Amniotic epithelial cell (primary cell): Measurements from ENCODE around the gene TMEM101.
"Not testable (repeated sequence)": the region's sequence is repeated elsewhere in the genome, so short reads cannot be mapped to it uniquely, and the experiment has no call there.

Experiments
- DNase-seq: peaks from one replicate; pipeline ENCODE4 v3.0.0-alpha.2; 2010; ENCODE audit warnings: low read depth

TMEM101 gene

DNA sequence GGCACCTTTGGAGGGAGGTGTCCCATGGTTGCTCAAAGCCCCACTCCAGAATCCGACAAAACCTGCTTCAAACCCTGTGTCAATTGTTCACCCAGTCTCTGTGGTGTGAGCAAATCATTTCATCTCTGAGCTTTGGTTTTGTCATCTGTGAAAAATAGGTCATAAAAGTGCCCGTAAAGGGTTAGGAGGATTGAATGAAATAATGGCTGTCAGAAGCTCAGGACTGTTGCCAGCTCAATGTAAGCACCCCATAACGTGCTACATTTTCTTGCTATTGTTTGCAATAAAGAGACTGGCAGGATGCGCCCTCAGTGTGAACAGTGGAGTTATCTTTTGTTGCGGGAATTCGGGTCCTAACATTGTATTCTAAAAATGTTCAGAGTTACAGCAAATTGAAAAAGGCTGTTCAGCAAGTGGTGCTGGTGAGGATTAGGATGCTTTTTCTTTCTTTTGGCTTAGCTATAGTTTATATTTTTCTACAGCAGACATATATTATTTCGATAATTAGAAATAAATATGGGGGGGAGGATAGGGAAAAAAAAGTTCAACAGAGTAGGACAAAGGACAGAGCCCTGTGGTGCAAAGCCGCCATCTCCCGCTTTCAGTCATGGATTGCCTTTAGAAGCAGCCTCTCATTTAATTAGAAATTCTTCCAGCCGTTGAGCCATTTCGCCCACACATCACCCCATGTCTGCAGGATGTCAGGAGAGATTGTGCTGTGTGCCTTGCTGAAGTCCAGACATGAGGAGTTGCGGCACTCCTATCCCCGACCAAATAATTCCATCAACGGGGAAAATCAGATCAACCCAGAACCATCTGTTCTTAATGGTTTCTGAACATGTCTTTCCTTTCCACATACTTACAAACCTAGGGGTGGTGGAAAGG lies 40.1 kb downstream of the TMEM101 start:
- DNase-seq = no peak

DNA sequence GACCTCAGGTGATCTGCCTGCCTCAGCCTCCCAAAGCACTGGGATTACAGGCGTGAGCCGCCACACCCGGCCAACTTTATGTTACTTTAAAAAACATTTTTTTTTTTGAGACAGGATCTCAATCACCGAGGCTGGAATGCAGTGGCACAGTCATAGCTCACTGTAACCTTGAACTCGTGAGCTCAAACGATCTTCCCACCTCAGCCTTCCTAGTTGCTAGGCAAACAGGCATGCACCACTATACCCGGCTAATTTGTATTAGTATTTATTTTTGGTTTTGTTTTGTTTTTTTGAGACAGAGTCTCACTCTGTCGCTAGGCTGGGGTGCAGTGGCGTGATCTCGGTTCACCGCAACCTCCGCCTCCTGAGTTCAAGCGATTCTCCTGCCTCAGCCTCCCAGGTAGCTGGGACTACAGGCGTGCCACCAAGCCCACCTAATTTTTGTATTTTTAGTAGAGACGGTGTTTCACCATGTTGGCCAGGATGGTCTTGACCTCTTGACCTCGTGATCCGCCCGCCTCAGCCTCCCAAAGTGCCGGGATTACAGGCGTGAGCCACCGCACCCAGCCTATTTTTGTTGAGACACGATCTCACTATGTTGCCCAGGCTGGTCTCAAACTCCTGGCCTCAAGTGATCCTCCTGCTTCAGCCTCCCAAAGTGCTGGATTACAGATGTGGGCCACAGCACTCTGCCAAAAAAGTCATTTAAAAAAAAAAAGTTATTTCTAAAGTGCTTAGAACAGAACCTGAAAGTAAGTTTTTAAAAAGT lies 42.1 kb downstream of the TMEM101 start:
- not testable (repeated sequence) for DNase-seq

DNA sequence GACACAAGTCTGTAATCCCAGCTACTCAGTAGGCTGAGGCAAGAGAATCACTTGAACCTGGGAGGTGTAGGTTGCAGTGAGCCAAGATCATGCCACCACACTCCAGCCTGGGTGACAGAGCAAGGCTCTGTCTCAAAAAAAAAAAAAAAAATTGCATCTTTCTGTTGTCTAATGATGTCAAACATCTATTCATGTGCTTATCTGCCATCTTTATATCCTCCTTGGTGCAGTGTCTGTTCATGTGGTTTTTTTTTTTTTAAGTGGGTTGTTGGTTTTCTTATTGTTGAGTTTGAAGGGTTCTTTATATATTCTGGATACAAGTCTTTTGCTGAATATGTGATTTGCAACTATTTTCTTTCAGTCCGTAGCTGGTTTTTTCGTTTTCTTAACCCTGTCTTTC lies 43.3 kb downstream of the TMEM101 start:
- DNase-seq = not testable (repeated sequence)

DNA sequence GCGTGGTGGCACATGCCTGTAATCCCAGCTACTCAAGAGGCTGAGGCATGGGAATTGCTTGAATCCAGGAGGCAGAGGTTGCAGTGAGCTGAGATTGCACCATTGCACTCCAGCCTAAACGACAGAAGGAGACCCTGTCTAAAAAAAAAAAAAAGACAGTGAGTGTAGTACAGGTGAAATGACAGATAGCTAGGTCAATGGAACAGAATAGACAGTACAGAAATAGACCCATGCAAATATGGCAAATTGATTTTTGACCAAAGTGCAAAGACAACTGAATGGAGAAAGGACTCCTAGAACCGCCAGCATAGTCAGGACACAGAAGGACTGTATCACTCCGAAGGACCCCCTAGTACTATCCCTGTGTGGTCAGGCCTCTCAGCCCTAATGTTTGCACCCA lies 44.4 kb downstream of the TMEM101 start:
- DNase-seq = no peak

DNA sequence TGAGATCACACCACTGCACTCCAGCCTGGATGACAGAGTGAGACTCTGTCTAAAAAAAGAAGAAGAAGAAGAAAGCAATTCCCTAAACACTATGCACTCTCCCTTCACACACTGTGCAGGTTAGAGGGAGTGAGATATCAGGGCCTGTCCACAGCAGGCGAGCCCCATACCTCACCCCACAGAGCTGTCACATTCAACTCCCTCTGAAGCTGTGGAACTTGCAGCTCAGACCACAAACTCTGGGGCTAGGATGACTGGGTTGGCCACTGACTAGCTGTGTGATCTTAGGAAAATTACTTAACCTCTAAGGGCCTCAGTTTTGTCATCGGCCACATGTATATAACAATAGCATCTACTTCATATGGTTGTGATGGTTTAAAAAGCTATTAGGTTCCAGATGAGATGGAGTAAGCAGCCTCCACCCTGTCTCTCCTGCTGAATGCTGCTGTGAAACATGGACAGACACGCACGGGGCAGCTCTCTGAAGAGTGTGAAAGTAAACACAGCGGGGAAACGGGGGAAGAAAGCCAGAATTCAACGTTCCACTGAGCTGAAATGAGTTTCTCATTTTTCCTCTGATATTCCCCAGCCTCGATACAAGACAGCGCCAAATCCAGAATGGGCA lies 47.4 kb downstream of the TMEM101 start:
- no peak for DNase-seq

DNA sequence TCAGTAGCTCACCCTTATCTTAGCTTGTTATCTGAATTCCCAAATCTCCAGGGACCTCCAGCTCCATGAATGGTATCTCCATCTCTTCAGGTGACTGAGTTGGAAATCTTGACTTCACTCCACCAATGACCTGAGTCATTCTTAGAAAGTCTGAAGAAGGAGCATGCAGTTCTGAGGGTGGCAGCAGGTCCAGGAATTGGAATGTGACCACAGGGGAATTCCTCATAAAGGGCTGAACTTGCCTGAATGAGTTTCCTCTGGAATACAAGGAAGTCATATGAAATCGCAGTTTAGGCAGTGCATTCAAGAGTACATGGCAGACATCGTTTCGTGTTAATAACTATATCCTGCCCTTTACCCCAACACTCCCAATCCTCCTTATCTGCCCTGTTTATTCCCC lies 48.5 kb downstream of the TMEM101 start:
- DNase-seq = no peak

DNA sequence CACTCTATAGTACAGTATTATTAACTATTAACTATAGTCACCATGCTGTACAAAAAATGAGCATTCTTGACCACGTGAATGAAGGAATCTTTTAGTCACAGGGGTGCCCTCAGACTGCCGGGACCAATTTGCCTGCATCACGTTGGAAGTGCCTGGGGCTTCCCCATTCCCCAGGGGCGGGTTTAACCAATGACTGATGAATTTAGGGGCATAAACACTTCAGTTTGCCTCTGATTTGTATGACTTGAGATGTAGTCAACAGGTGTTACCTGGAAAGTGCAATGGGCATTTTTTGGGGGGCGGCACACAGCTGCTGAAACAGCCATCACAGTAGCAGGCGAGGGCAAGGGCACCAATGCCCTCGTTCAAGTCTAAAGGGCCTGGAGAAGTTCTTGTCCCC lies 52.3 kb downstream of the TMEM101 start:
- no peak for DNase-seq

DNA sequence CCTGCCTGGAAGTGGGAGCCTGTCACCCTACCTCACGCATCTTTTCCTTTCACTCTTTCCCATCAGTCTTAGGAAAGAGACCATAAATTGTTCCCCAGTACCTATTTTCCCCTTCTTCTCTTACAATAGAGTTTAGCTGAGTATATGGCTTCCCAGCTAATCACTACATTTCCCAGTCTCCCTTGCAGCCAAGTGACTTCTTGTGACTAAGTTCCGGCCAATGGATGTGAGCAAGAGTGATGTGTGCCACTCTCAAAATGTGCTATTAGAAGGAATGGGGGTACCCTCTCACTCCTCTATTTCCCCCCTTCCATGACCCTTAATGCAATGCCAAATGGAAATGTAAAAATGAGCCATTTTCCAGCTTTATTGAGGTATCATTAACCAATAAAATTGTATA lies 52.8 kb downstream of the TMEM101 start:
- DNase-seq = no peak

DNA sequence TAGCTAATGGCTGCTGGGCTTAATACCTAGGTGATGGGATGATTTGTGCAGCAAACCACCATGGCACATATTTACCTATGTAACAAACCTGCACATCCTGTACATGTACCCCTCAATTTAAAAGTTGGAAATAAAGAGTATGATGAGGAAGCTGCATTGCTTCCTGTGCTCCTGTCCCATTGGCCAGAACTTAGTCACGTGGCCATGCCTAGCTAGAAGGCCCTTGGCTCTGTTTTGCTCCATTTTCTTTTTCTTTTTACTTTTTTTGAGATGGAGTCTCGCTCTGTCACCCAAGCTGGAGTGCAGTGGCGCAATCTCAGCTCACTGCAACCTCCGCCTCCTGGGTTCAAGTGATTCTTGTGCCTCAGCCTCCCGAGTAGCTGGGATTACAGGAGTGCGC lies 53.5 kb downstream of the TMEM101 start:
- not testable (repeated sequence) for DNase-seq
